Glutamatergic neuron (in vitro differentiated cells): ENCODE results near the gene TSBP1. TPM values are rescaled to one million over a fixed set of nuclear protein-coding genes. Genes with fewer than 3 reads are reported as not detected.

ENCODE experiments used
- DNase-seq: peaks from one replicate; pipeline ENCODE4 v3.0.0; 2022
- H3K27ac Mint-ChIP-seq: one replicate; pipeline ENCODE4 v1.8.0; 2020; ENCODE audit warnings: mild to moderate bottlenecking, mixed read lengths, inconsistent platforms; ENCODE audit not compliant: unreplicated experiment
- H3K27me3 Mint-ChIP-seq: one replicate; pipeline ENCODE4 v1.8.0; 2020; ENCODE audit warnings: mild to moderate bottlenecking, moderate library complexity, mixed read lengths, inconsistent platforms; ENCODE audit not compliant: unreplicated experiment
- H3K36me3 Mint-ChIP-seq: one replicate; pipeline ENCODE4 v1.8.0; 2020; ENCODE audit warnings: mild to moderate bottlenecking, mixed read lengths, inconsistent platforms; ENCODE audit not compliant: unreplicated experiment
- H3K4me1 Mint-ChIP-seq: one replicate; pipeline ENCODE4 v1.8.0; 2020; ENCODE audit warnings: mild to moderate bottlenecking, low read depth, mixed read lengths, inconsistent platforms; ENCODE audit not compliant: unreplicated experiment
- H3K4me3 Mint-ChIP-seq: one replicate; pipeline ENCODE4 v1.8.0; 2020; ENCODE audit warnings: mild to moderate bottlenecking, mixed read lengths, inconsistent platforms; ENCODE audit not compliant: unreplicated experiment
- H3K9me3 Mint-ChIP-seq: one replicate; pipeline ENCODE4 v1.8.0; 2020; ENCODE audit warnings: mild to moderate bottlenecking, moderate library complexity, mixed read lengths, inconsistent platforms; ENCODE audit not compliant: unreplicated experiment
- CTCF ChIP-seq: fragments of 200-600 bp; sonication (generic); IDR thresholded peaks from one replicate; pipeline ENCODE4 v1.5.0; 2021; ENCODE audit not compliant: partially characterized antibody, unreplicated experiment
- long read RNA-seq: library from polyadenylated mRNA; unstranded; transcript quantifications from one replicate; pipeline ENCODE4 v2.0.0, GENCODE V29; 2020; ENCODE audit not compliant: unreplicated experiment
- total RNA-seq: library from RNA; stranded (reverse); fragmentation: NEBNext Ultra II Directional; extraction: Animal tissue kit (Norgen Biotek cat#: 25700); gene quantifications from one replicate; pipeline ENCODE4 v1.2.1, GENCODE V29; 2021; ENCODE audit not compliant: unreplicated experiment

Gene TSBP1
- not detected for total RNA-seq
- long read RNA-seq, partial matches to known transcripts: 0 of 1 reads
- long read RNA-seq, other reads (novel, unspliced or antisense): 1 of 1 reads

- Mint-ChIP-seq H3K9me3 (peaks cover 2% of the 10 kb centered on the region), H3K27me3 (peaks cover 2% of the 10 kb centered on the region), H3K36me3 (peaks cover 4% of the 10 kb centered on the region), H3K4me1 (peaks cover 3% of the 10 kb centered on the region), H3K27ac (no peak within 1 kb of the TSS), H3K4me3 (no peak within 1 kb of the TSS)
- no peak for DNase-seq
- no peak for TF ChIP-seq CTCF
These were observed at the start of gene TSBP1 for GRCh38 chr6:32371803-32372202. Gene TSBP1, minus strand, starts transcription at chr6:32371903. Its CDS starts 197 bp downstream, at chr6:32371706.

- TF ChIP-seq CTCF: no peak
- Mint-ChIP-seq H3K27me3 (peaks cover 2% of the 10 kb centered on the region), H3K4me1 (no peaks in the 10 kb centered on the region), H3K4me3 (no peak overlapping the region), H3K9me3 (no peaks in the 10 kb centered on the region), H3K27ac (no peak overlapping the region), H3K36me3 (no peaks in the 10 kb centered on the region)
- no peak for DNase-seq
These were observed 44.3 kb upstream of the TSBP1 start for GRCh38 chr6:32416036-32416435.

DNA sequence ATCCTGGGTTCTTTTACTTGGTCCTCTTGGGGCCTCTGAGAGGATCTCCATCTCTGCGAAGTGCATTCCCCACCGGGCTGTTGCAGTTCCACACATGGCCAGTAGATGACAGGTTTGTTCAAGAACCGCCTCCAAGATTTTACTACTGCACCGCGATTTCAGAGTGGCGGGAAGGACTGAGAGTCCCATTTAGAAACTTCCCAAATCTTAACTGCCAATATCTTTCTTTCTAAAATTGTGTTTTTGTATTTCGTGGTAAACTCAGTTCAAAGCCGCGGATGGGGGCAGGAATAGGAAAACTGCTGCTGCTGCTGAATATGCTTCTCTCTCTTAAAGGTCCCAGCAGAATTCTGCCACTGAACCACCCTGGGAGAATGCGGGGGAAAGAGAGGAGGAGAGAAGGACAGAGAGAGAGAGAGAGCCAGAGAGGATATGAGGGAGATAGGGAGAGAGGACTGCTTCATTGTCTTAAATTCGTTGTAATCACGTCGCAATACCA is 43.9 kb upstream of the TSBP1 start:
- Mint-ChIP-seq H3K36me3 (no peaks in the 10 kb centered on the region), H3K9me3 (no peaks in the 10 kb centered on the region), H3K4me3 (no peak overlapping the region), H3K27me3 (peaks cover 2% of the 10 kb centered on the region), H3K4me1 (no peaks in the 10 kb centered on the region), H3K27ac (no peak overlapping the region)
- TF ChIP-seq CTCF: peak; percentile 97
- peak; percentile 84 for DNase-seq

DNA sequence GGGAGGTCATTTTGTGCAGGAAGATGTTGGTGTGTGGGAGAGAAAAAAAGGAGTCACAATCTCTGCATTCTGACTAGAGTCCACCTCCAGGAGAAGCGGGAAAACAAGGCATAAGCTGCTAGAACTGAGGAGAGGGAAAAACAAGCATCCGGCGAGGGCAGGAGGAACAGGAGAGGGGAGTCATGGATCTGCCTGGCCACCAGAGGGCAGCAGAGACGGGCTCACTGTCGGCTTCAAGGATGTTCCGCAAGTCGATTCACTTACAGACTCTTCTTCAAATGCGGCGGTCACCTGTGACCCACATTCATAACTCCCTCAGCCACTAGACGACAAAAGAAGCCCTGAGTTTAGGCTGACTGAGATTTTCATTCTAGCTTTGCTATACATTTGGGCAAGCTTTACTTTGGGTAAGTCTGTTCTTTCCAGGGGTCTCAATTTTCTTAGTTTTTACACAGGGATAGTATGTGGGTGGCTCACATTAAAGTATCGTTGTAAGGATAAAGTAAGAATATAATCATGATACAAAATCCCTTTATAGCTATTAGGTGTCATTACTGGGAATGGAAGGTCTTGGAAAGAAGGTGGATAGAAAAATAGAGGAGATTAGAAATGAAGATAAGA is 41.8 kb upstream of the TSBP1 start:
- Mint-ChIP-seq H3K27me3 (peaks cover 2% of the 10 kb centered on the region), H3K9me3 (no peaks in the 10 kb centered on the region), H3K36me3 (no peaks in the 10 kb centered on the region), H3K27ac (no peak overlapping the region), H3K4me3 (no peak overlapping the region), H3K4me1 (no peaks in the 10 kb centered on the region)
- peak; percentile 91 for DNase-seq
- peak; percentile 95 for TF ChIP-seq CTCF

- no peak overlapping the region for H3K4me3 Mint-ChIP-seq
- DNase-seq: no peak
- no peaks in the 10 kb centered on the region for H3K4me1 Mint-ChIP-seq
- H3K27ac Mint-ChIP-seq: no peak overlapping the region
- no peak for TF ChIP-seq CTCF
- peaks cover 2% of the 10 kb centered on the region for H3K27me3 Mint-ChIP-seq
- H3K9me3 Mint-ChIP-seq: peaks cover 2% of the 10 kb centered on the region
- H3K36me3 Mint-ChIP-seq: no peaks in the 10 kb centered on the region
These were observed 40.0 kb upstream of the TSBP1 start for GRCh38 chr6:32411566-32412327.
